Glutamatergic neuron (in vitro differentiated cells): ENCODE measurements around the gene GAMT. TPM values are rescaled to one million over a fixed set of nuclear protein-coding genes. Genes with fewer than 3 reads are reported as not detected.

Experiments
- DNase-seq: peaks from one replicate; pipeline ENCODE4 v3.0.0; 2022
- H3K27ac Mint-ChIP-seq: one replicate; pipeline ENCODE4 v1.8.0; 2020; ENCODE audit warnings: mild to moderate bottlenecking, mixed read lengths, inconsistent platforms; ENCODE audit not compliant: unreplicated experiment
- H3K27me3 Mint-ChIP-seq: one replicate; pipeline ENCODE4 v1.8.0; 2020; ENCODE audit warnings: mild to moderate bottlenecking, moderate library complexity, mixed read lengths, inconsistent platforms; ENCODE audit not compliant: unreplicated experiment
- H3K36me3 Mint-ChIP-seq: one replicate; pipeline ENCODE4 v1.8.0; 2020; ENCODE audit warnings: mild to moderate bottlenecking, mixed read lengths, inconsistent platforms; ENCODE audit not compliant: unreplicated experiment
- H3K4me1 Mint-ChIP-seq: one replicate; pipeline ENCODE4 v1.8.0; 2020; ENCODE audit warnings: mild to moderate bottlenecking, low read depth, mixed read lengths, inconsistent platforms; ENCODE audit not compliant: unreplicated experiment
- H3K4me3 Mint-ChIP-seq: one replicate; pipeline ENCODE4 v1.8.0; 2020; ENCODE audit warnings: mild to moderate bottlenecking, mixed read lengths, inconsistent platforms; ENCODE audit not compliant: unreplicated experiment
- H3K9me3 Mint-ChIP-seq: one replicate; pipeline ENCODE4 v1.8.0; 2020; ENCODE audit warnings: mild to moderate bottlenecking, moderate library complexity, mixed read lengths, inconsistent platforms; ENCODE audit not compliant: unreplicated experiment
- CTCF ChIP-seq: fragments of 200-600 bp; sonication (generic); IDR thresholded peaks from one replicate; pipeline ENCODE4 v1.5.0; 2021; ENCODE audit not compliant: partially characterized antibody, unreplicated experiment
- total RNA-seq: library from RNA; stranded (reverse); fragmentation: NEBNext Ultra II Directional; extraction: Animal tissue kit (Norgen Biotek cat#: 25700); gene quantifications from one replicate; pipeline ENCODE4 v1.2.1, GENCODE V29; 2021; ENCODE audit not compliant: unreplicated experiment

GAMT gene
- total RNA-seq, 1 donor from 2014 or later, result 17.9 TPM

- no peaks in the 10 kb centered on the region for H3K4me1 Mint-ChIP-seq
- no peak for TF ChIP-seq CTCF
These were observed 1.2 kb upstream of the GAMT start for GRCh38 chr19:1402411-1403070.

GRCh38 chr19:1401889-1402217 lies 511 bp upstream of the GAMT start:
- TF ChIP-seq CTCF, result no peak
- DNase-seq, result no peak
- Mint-ChIP-seq H3K4me1 (no peaks in the 10 kb centered on the region), H3K9me3 (peaks cover 8% of the 10 kb centered on the region), H3K27ac (no peak overlapping the region), H3K4me3 (peak overlapping the region; percentile 61), H3K27me3 (peaks cover 2% of the 10 kb centered on the region), H3K36me3 (no peaks in the 10 kb centered on the region)

More at GRCh38 chr19:1402411-1403070, 1.2 kb upstream of the GAMT start:
- Mint-ChIP-seq H3K27me3 (peaks cover 2% of the 10 kb centered on the region), H3K4me3 (peak overlapping the region; percentile 80), H3K9me3 (peaks cover 8% of the 10 kb centered on the region), H3K36me3 (no peaks in the 10 kb centered on the region), H3K27ac (no peak overlapping the region)
- no peak for DNase-seq

GRCh38 chr19:1400281-1401137 lies 833 bp downstream of the GAMT start:
- no peak for TF ChIP-seq CTCF
- Mint-ChIP-seq H3K4me3 (peak overlapping the region; percentile 52), H3K27me3 (peaks cover 1% of the 10 kb centered on the region), H3K9me3 (peaks cover 4% of the 10 kb centered on the region), H3K27ac (no peak overlapping the region), H3K4me1 (no peaks in the 10 kb centered on the region), H3K36me3 (no peaks in the 10 kb centered on the region)
- peak; percentile 51 for DNase-seq

GRCh38 chr19:1399745-1400144 lies 1.6 kb downstream of the GAMT start:
- peaks cover 4% of the 10 kb centered on the region for H3K9me3 Mint-ChIP-seq
- DNase-seq, result no peak
- peaks cover 1% of the 10 kb centered on the region for H3K27me3 Mint-ChIP-seq
- H3K36me3 Mint-ChIP-seq, result no peaks in the 10 kb centered on the region
- H3K27ac Mint-ChIP-seq, result no peak overlapping the region
- no peak for TF ChIP-seq CTCF
- no peaks in the 10 kb centered on the region for H3K4me1 Mint-ChIP-seq
- H3K4me3 Mint-ChIP-seq, result no peak overlapping the region

GRCh38 chr19:1399079-1399478 lies 2.3 kb downstream of the GAMT start:
- H3K27me3 Mint-ChIP-seq, result peaks cover 1% of the 10 kb centered on the region
- TF ChIP-seq CTCF, result no peak
- H3K4me1 Mint-ChIP-seq, result no peaks in the 10 kb centered on the region
- no peak overlapping the region for H3K27ac Mint-ChIP-seq
- no peaks in the 10 kb centered on the region for H3K36me3 Mint-ChIP-seq
- H3K4me3 Mint-ChIP-seq, result no peak overlapping the region
- DNase-seq, result no peak
- H3K9me3 Mint-ChIP-seq, result peaks cover 4% of the 10 kb centered on the region
